Neural cell (in vitro differentiated cells): ENCODE data around the gene RBM6. TPM values are rescaled to one million over a fixed set of nuclear protein-coding genes. Genes with fewer than 3 reads are reported as not detected.

Experiments used
- H2AFZ ChIP-seq: fragments of 200-600, 300-800 bp; sonication (generic), shearing (Covaris generic); 2 replicates; pipeline ENCODE4 v1.6.0; 2014; ENCODE audit warnings: low read depth, mild to moderate bottlenecking, antibody characterized with exemption, low read length, moderate library complexity
- H3F3A ChIP-seq: fragments of 200-600 bp; shearing (Covaris generic); 2 replicates; pipeline ENCODE4 v1.6.1; 2016; ENCODE audit warnings: mild to moderate bottlenecking, moderate library complexity, mixed read lengths, antibody characterized with exemption, low read length; ENCODE audit not compliant: insufficient read depth, poor library complexity, severe bottlenecking
- H3K27ac ChIP-seq: fragments of 200-600, 300-800 bp; sonication (generic), shearing (Covaris generic); 2 replicates; pipeline ENCODE4 v1.5.1; 2014; ENCODE audit warnings: mild to moderate bottlenecking, low read length, moderate library complexity
- H3K27me3 ChIP-seq: fragments of 300-800, 200-600 bp; sonication (generic), shearing (Covaris generic); 2 replicates; pipeline ENCODE4 v1.6.0; 2014; ENCODE audit warnings: mild to moderate bottlenecking, low read depth, low read length, moderate library complexity; ENCODE audit not compliant: insufficient read depth
- H3K36me3 ChIP-seq: fragments of 300-800, 200-600 bp; sonication (generic), shearing (Covaris generic); 2 replicates; pipeline ENCODE4 v1.5.1; 2014; ENCODE audit warnings: mild to moderate bottlenecking, antibody characterized with exemption, low read length, moderate library complexity; ENCODE audit not compliant: insufficient read depth
- H3K4me2 ChIP-seq: fragments of 300-800, 200-600 bp; sonication (generic), shearing (Covaris generic); 2 replicates; pipeline ENCODE4 v1.6.0; 2014; ENCODE audit warnings: mild to moderate bottlenecking, low read length
- H3K4me3 ChIP-seq: fragments of 300-800, 200-600 bp; sonication (generic), shearing (Covaris generic); 2 replicates; pipeline ENCODE4 v1.5.1; 2014; ENCODE audit warnings: mild to moderate bottlenecking, low read length, moderate library complexity
- H3K79me2 ChIP-seq: fragments of 200-600 bp; shearing (Covaris generic); replicated peaks from 2 replicates; pipeline ENCODE4 v1.6.0; 2014; ENCODE audit warnings: mild to moderate bottlenecking, low read length, moderate library complexity; ENCODE audit not compliant: insufficient read depth
- H3K9ac ChIP-seq: fragments of 300-800, 200-600 bp; sonication (generic), shearing (Covaris generic); 2 replicates; pipeline ENCODE4 v1.6.1; 2016; ENCODE audit warnings: mild to moderate bottlenecking, low read length, mixed read lengths
- H3K9me2 ChIP-seq: fragments of 200-600 bp; shearing (Covaris generic); 2 replicates; pipeline ENCODE4 v1.6.1; 2016; ENCODE audit warnings: mild to moderate bottlenecking, low read length, mixed read lengths; ENCODE audit not compliant: insufficient read depth
- H3K9me3 ChIP-seq: fragments of 200-600, 300-800 bp; sonication (generic), shearing (Covaris generic); 2 replicates; pipeline ENCODE4 v1.6.1; 2016; ENCODE audit warnings: mild to moderate bottlenecking, mixed run types, low read length, moderate library complexity, mixed read lengths
- H4K20me1 ChIP-seq: fragments of 200-600 bp; shearing (Covaris generic); 2 replicates; pipeline ENCODE4 v1.6.1; 2016; ENCODE audit warnings: mild to moderate bottlenecking, mixed run types; ENCODE audit not compliant: insufficient read depth
- EP300 ChIP-seq: fragments of 450-650 bp; conservative IDR thresholded peaks from 2 replicates; pipeline ENCODE4 v1.6.1; 2014; ENCODE audit warnings: antibody characterized with exemption, mild to moderate bottlenecking, moderate library complexity; ENCODE audit not compliant: poor library complexity, severe bottlenecking
- EZH2 ChIP-seq: fragments of 200-600, 300-800 bp; shearing (Covaris generic), sonication (generic); IDR thresholded peaks from 2 replicates; pipeline ENCODE4 v1.6.1; 2014; ENCODE audit warnings: antibody characterized with exemption, low read length, borderline replicate concordance, mild to moderate bottlenecking; ENCODE audit not compliant: insufficient read depth, poor library complexity, severe bottlenecking
- MXI1 ChIP-seq: fragments of 450-650 bp; conservative IDR thresholded peaks from 2 replicates; pipeline ENCODE4 v1.6.1; 2014; ENCODE audit warnings: antibody characterized with exemption, mild to moderate bottlenecking; ENCODE audit not compliant: poor library complexity, severe bottlenecking
- POLR2AphosphoS5 ChIP-seq: IDR thresholded peaks from 2 replicates; pipeline ENCODE4 v1.6.1; 2012
- RAD21 ChIP-seq: fragments of 450-650 bp; conservative IDR thresholded peaks from 2 replicates; pipeline ENCODE4 v1.6.1; 2014; ENCODE audit warnings: antibody characterized with exemption, mild to moderate bottlenecking, moderate library complexity
- SMC3 ChIP-seq: fragments of 450-650 bp; conservative IDR thresholded peaks from 2 replicates; pipeline ENCODE4 v1.6.1; 2014; ENCODE audit warnings: antibody characterized with exemption, mild to moderate bottlenecking, moderate library complexity; ENCODE audit not compliant: poor library complexity
- TAF1 ChIP-seq: IDR thresholded peaks from 2 replicates; pipeline ENCODE4 v1.6.1; 2012; ENCODE audit warnings: low read depth
- polyA plus RNA-seq: library from polyadenylated mRNA; depleted of rRNA; stranded (reverse); fragments of >200 nt; gene quantifications from 2 replicates; pipeline ENCODE4 v1.2.3, GENCODE V29; 2014
- TF ChIP-seq, protein P1 (sequence below): IDR thresholded peaks from 2 replicates; pipeline ENCODE4 v1.6.1; 2012; ENCODE audit warnings: borderline replicate concordance
- TF ChIP-seq, protein P2 (sequence below): fragments of 450-650 bp; IDR thresholded peaks from 2 replicates; pipeline ENCODE4 v1.5.1; 2014; ENCODE audit warnings: antibody characterized with exemption, mild to moderate bottlenecking, moderate library complexity; ENCODE audit not compliant: poor library complexity, severe bottlenecking

The RBM6 gene
- polyA plus RNA-seq, 1 donor from 2014 or later, result 177 TPM

DNA sequence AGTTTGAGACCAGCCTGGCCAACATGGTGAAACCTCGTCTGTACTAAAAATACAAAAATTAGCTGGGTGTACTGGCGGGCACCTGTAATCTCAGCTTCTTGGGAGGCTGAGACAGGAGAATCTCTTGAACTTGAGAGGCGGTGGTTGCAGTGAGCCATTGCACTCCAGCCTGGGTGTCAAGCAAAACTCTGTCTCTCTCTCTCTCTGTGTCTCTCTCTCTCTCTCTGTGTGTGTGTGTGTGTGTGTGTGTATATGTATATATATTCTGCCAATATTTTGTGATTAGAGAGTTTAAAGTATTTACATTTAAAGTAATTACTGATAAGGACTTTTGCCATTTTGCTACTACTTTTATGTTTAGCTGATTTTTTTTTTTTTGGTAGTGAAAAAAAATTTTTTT, 15.7 kb downstream of the RBM6 start:
- Histone ChIP-seq H2AFZ (no peak overlapping the region), H3K4me2 (no peak overlapping the region), H3K9me2 (no peaks in the 10 kb centered on the region), H3K4me3 (no peak overlapping the region), H3K27me3 (no peaks in the 10 kb centered on the region), H3K9me3 (no peaks in the 10 kb centered on the region), H3K36me3 (no peaks in the 10 kb centered on the region), H3K27ac (no peak overlapping the region), H3K9ac (no peak overlapping the region), H3F3A (no peaks in the 10 kb centered on the region), H4K20me1 (no peaks in the 10 kb centered on the region), H3K79me2 (peaks cover 58% of the 10 kb centered on the region)
- TF ChIP-seq RAD21, result no peak
- no peak for TF ChIP-seq TAF1
- TF ChIP-seq, protein P1, sequence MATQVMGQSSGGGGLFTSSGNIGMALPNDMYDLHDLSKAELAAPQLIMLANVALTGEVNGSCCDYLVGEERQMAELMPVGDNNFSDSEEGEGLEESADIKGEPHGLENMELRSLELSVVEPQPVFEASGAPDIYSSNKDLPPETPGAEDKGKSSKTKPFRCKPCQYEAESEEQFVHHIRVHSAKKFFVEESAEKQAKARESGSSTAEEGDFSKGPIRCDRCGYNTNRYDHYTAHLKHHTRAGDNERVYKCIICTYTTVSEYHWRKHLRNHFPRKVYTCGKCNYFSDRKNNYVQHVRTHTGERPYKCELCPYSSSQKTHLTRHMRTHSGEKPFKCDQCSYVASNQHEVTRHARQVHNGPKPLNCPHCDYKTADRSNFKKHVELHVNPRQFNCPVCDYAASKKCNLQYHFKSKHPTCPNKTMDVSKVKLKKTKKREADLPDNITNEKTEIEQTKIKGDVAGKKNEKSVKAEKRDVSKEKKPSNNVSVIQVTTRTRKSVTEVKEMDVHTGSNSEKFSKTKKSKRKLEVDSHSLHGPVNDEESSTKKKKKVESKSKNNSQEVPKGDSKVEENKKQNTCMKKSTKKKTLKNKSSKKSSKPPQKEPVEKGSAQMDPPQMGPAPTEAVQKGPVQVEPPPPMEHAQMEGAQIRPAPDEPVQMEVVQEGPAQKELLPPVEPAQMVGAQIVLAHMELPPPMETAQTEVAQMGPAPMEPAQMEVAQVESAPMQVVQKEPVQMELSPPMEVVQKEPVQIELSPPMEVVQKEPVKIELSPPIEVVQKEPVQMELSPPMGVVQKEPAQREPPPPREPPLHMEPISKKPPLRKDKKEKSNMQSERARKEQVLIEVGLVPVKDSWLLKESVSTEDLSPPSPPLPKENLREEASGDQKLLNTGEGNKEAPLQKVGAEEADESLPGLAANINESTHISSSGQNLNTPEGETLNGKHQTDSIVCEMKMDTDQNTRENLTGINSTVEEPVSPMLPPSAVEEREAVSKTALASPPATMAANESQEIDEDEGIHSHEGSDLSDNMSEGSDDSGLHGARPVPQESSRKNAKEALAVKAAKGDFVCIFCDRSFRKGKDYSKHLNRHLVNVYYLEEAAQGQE, result no peak
- TF ChIP-seq SMC3, result no peak
- TF ChIP-seq POLR2AphosphoS5, result no peak
- no peak for TF ChIP-seq EZH2
- no peak for TF ChIP-seq MXI1
- TF ChIP-seq, protein P2, sequence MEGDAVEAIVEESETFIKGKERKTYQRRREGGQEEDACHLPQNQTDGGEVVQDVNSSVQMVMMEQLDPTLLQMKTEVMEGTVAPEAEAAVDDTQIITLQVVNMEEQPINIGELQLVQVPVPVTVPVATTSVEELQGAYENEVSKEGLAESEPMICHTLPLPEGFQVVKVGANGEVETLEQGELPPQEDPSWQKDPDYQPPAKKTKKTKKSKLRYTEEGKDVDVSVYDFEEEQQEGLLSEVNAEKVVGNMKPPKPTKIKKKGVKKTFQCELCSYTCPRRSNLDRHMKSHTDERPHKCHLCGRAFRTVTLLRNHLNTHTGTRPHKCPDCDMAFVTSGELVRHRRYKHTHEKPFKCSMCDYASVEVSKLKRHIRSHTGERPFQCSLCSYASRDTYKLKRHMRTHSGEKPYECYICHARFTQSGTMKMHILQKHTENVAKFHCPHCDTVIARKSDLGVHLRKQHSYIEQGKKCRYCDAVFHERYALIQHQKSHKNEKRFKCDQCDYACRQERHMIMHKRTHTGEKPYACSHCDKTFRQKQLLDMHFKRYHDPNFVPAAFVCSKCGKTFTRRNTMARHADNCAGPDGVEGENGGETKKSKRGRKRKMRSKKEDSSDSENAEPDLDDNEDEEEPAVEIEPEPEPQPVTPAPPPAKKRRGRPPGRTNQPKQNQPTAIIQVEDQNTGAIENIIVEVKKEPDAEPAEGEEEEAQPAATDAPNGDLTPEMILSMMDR, result no peak
- TF ChIP-seq EP300, result no peak

DNA sequence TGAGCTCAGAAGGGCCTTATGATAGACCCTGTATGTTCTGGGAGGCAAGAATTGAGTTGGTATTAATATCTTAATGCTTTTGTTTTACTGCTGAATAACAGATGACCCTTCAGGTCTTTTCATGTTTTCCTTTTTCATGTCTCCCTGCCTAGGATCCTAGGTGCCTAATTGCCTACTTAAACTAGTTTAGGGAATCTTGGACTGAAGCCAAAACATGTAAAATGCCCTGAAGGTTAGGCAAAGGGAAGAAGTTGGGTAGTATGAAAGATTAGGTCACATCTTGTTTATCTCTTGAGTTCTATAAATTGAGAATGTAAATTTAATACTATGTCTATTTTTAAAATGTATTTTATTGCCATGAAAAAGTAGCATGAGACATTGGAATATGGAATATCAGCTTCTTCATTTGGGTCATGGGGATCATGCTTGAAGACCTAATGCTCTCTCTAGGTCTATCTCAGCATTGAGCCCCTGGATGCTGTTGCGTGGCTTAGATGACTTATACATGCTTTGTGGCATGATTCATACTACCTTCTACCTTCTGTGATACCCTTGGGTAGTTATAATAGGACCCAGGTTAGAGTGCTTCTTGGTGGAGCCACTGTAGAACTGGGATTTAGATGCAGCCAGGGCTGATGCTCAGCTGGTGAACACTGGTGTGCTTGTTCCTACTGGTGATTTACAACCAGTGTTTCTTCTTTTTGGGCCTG, 26.4 kb downstream of the RBM6 start:
- H3K9me3 ChIP-seq, result no peaks in the 10 kb centered on the region
- TF ChIP-seq RAD21, result no peak
- TF ChIP-seq MXI1, result no peak
- TF ChIP-seq, protein P2, result no peak
- TF ChIP-seq EP300, result no peak
- TF ChIP-seq TAF1, result no peak
- TF ChIP-seq SMC3, result no peak
- no peak for TF ChIP-seq EZH2
- TF ChIP-seq POLR2AphosphoS5, result no peak
- TF ChIP-seq, protein P1, result no peak
- peaks cover 14% of the 10 kb centered on the region for H3K79me2 ChIP-seq
- no peak overlapping the region for H3K4me2 ChIP-seq
- no peaks in the 10 kb centered on the region for H4K20me1 ChIP-seq
- H3K36me3 ChIP-seq, result no peaks in the 10 kb centered on the region
- H3K27me3 ChIP-seq, result no peaks in the 10 kb centered on the region
- H3K9me2 ChIP-seq, result no peaks in the 10 kb centered on the region
- no peaks in the 10 kb centered on the region for H3F3A ChIP-seq
- no peak overlapping the region for H3K27ac ChIP-seq
- no peak overlapping the region for H3K9ac ChIP-seq
- no peak overlapping the region for H3K4me3 ChIP-seq
- no peak overlapping the region for H2AFZ ChIP-seq
